HEK293T (cell line): ENCODE measurements around the gene UBL4A.

Experiments used
- ARNT ChIP-seq: fragments of 450-650 bp; IDR thresholded peaks from 2 replicates; pipeline ENCODE4 v1.6.1; 2017; ENCODE audit warnings: mild to moderate bottlenecking
- BHLHE40 ChIP-seq: fragments of 450-650 bp; IDR thresholded peaks from 2 replicates; pipeline ENCODE4 v1.6.1; 2016; ENCODE audit warnings: mild to moderate bottlenecking, moderate library complexity, borderline replicate concordance
- HDGF ChIP-seq: fragments of 450-650 bp; IDR thresholded peaks from 2 replicates; pipeline ENCODE4 v1.6.1; 2017; ENCODE audit warnings: antibody characterized with exemption, borderline replicate concordance
- SUZ12 ChIP-seq: fragments of 450-650 bp; IDR thresholded peaks from 2 replicates; pipeline ENCODE4 v1.6.1; 2016; ENCODE audit warnings: mild to moderate bottlenecking

- TF ChIP-seq SUZ12 (no peak), HDGF (no peak), ARNT (no peak), BHLHE40 (no peak)
Measured at GRCh38 chrX:154463611-154464220, 22.7 kb downstream of the UBL4A start.
